NB4 (cell line): ENCODE measurements around the gene PCNT.
"Not testable (repeated sequence)": the region's sequence is repeated elsewhere in the genome, so short reads cannot be mapped to it uniquely, and the experiment has no call there.

Experiments used
- CTCF ChIP-seq: IDR thresholded peaks from one replicate; pipeline ENCODE4 v1.5.1; 2012; ENCODE audit warnings: low read depth, low read length
- MAX ChIP-seq: IDR thresholded peaks from 2 replicates; pipeline ENCODE4 v1.6.1; 2011; ENCODE audit warnings: low read depth, low read length
- MYC ChIP-seq: IDR thresholded peaks from 2 replicates; pipeline ENCODE4 v1.6.1; 2011; ENCODE audit warnings: low read depth, low read length
- POLR2A ChIP-seq: IDR thresholded peaks from 2 replicates; pipeline ENCODE4 v1.6.1; 2011; ENCODE audit warnings: mild to moderate bottlenecking; ENCODE audit not compliant: insufficient read length; ENCODE audit errors: extremely low read depth

DNA sequence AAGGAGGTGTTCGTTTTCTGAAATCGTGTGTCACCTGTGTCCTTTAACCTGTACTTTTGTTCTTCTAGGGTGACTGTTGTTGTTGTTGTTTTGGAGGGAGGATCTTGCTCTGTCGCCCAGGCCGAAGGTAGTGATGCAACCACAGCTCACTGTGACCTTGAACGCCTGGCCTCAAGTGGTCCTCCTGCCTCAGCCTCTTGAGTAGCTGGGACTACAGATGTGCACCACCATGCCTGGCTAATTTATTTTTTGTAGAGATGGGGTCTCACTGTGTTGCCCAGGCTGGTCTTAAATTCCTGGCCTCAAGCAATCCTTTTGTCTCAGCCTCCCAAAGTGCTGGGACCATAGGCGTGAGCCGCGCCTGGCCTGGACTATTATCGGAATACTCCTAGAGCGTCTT is 49.0 kb downstream of the PCNT start:
- TF ChIP-seq POLR2A, CTCF, MYC, MAX: not testable (repeated sequence)
